GM18526 (cell line): Measurements from ENCODE around the gene COX4I2.

ENCODE experiments used
- POLR2A ChIP-seq: IDR thresholded peaks from 3 replicates; pipeline ENCODE4 v1.6.1; 2011; ENCODE audit not compliant: insufficient read length; ENCODE audit errors: extremely low read depth

Gene COX4I2

GRCh38 chr20:31605031-31605901 is 32.4 kb upstream of the COX4I2 start, which contains the start of gene ID1:
ID1 (plus strand) TSS chr20:31605289; CDS start chr20:31605388, 99 bp downstream.
- no peak for TF ChIP-seq POLR2A

GRCh38 chr20:31605902-31606803 is 31.6 kb upstream of the COX4I2 start:
- TF ChIP-seq POLR2A = no peak

- TF ChIP-seq POLR2A = no peak
Observed at GRCh38 chr20:31606804-31607639, 30.7 kb upstream of the COX4I2 start.

GRCh38 chr20:31607640-31608250 is 30.0 kb upstream of the COX4I2 start:
- no peak for TF ChIP-seq POLR2A

- TF ChIP-seq POLR2A = no peak
Observed at GRCh38 chr20:31608251-31608945, 29.3 kb upstream of the COX4I2 start.

- TF ChIP-seq POLR2A = no peak
Observed at GRCh38 chr20:31615416-31615815, 22.3 kb upstream of the COX4I2 start.

- no peak for TF ChIP-seq POLR2A
Observed at GRCh38 chr20:31617432-31618104, 20.1 kb upstream of the COX4I2 start.

GRCh38 chr20:31620246-31620645 is 17.5 kb upstream of the COX4I2 start:
- no peak for TF ChIP-seq POLR2A

- TF ChIP-seq POLR2A = no peak
Observed at GRCh38 chr20:31630187-31630790, 7.4 kb upstream of the COX4I2 start.

- no peak for TF ChIP-seq POLR2A
Observed at GRCh38 chr20:31632548-31633338, 5.0 kb upstream of the COX4I2 start.

GRCh38 chr20:31633339-31633914 is 4.3 kb upstream of the COX4I2 start:
- TF ChIP-seq POLR2A = no peak

GRCh38 chr20:31638317-31638716 is 605 bp downstream of the COX4I2 start:
- TF ChIP-seq POLR2A = no peak
